Measurements from ENCODE around the gene CCNI2.

- TF ChIP-seq, protein P1, sequence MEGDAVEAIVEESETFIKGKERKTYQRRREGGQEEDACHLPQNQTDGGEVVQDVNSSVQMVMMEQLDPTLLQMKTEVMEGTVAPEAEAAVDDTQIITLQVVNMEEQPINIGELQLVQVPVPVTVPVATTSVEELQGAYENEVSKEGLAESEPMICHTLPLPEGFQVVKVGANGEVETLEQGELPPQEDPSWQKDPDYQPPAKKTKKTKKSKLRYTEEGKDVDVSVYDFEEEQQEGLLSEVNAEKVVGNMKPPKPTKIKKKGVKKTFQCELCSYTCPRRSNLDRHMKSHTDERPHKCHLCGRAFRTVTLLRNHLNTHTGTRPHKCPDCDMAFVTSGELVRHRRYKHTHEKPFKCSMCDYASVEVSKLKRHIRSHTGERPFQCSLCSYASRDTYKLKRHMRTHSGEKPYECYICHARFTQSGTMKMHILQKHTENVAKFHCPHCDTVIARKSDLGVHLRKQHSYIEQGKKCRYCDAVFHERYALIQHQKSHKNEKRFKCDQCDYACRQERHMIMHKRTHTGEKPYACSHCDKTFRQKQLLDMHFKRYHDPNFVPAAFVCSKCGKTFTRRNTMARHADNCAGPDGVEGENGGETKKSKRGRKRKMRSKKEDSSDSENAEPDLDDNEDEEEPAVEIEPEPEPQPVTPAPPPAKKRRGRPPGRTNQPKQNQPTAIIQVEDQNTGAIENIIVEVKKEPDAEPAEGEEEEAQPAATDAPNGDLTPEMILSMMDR (IDR thresholded peaks at IDR 0.05): no peak
- no peak for TF ChIP-seq POLR2AphosphoS5 (IDR thresholded peaks at IDR 0.05)
- TF ChIP-seq POLR2A (IDR thresholded peaks at IDR 0.05): no peak
Measured at GRCh38 chr5:132742626-132743025, 4.6 kb upstream of the CCNI2 start.
